IPS DF 6.9 (cell line): Measurements from ENCODE around the gene DIP2C.
"Not testable (repeated sequence)": the region's sequence is repeated elsewhere in the genome, so short reads cannot be mapped to it uniquely, and the experiment has no call there.

Experiments
- DNase-seq: peaks from one replicate; pipeline ENCODE4 v3.0.0-alpha.2; 2013; ENCODE audit warnings: low read depth, low spot score
- H3K27ac ChIP-seq: one replicate; pipeline ENCODE4 v1.5.1; 2013; ENCODE audit warnings: low read length, control low read depth
- H3K27me3 ChIP-seq: 2 replicates; pipeline ENCODE4 v1.6.1; 2013; ENCODE audit warnings: mild to moderate bottlenecking, low read length; ENCODE audit not compliant: control insufficient read depth, insufficient read depth
- H3K36me3 ChIP-seq: 2 replicates; pipeline ENCODE4 v1.6.1; 2013; ENCODE audit warnings: low read length; ENCODE audit not compliant: control insufficient read depth, insufficient read depth
- H3K4me1 ChIP-seq: 2 replicates; pipeline ENCODE4 v1.6.1; 2013; ENCODE audit warnings: low read length; ENCODE audit not compliant: control insufficient read depth, insufficient read depth
- H3K4me3 ChIP-seq: 2 replicates; pipeline ENCODE4 v1.5.1; 2013; ENCODE audit warnings: mild to moderate bottlenecking, low read length
- H3K9me3 ChIP-seq: 2 replicates; pipeline ENCODE4 v1.6.1; 2013; ENCODE audit warnings: low read length, inconsistent platforms; ENCODE audit not compliant: control insufficient read depth, insufficient read depth
- WGBS: extraction: QIAGEN DNeasy Blood & Tissue Kit; methylation state at CpG from one replicate; pipeline ENCODE4 v1.1.7; 2013; ENCODE audit warnings: mixed read lengths, missing lambda C conversion rate; ENCODE audit not compliant: insufficient read length, insufficient coverage; 5-methylcytosine and 5-hydroxymethylcytosine counted together

Gene DIP2C

GRCh38 chr10:513393-513792, 176.1 kb downstream of the DIP2C start:
- no peak for DNase-seq
- Histone ChIP-seq H3K4me1 (no peaks in the 10 kb centered on the region), H3K9me3 (no peaks in the 10 kb centered on the region), H3K36me3 (no peaks in the 10 kb centered on the region), H3K4me3 (no peak overlapping the region), H3K27ac (no peak overlapping the region), H3K27me3 (peaks cover 13% of the 10 kb centered on the region)
- WGBS = no CpG with 5 or more reads among the region's 18 CpGs

DNA sequence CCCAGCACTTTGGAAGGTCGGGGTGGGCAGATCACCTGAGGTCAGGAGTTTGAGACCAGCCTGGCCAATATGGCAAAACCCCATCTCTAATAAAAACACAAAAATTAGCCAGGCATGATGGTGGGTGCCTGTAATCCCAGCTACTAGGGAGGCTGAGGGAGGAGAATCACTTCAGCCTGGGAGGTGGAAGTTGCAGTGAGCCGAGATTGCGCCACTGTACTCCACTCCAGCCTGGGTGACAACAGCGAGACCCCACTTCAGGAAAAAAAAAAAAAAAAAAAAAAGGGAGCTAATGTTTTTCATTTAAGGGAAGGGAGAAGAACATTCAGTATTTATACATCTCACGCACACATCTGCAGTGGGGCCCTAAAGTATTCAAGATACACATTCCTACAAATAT, 176.8 kb downstream of the DIP2C start:
- not testable (repeated sequence) for H3K36me3 ChIP-seq, H3K27ac ChIP-seq, DNase-seq, H3K4me1 ChIP-seq, H3K4me3 ChIP-seq, H3K9me3 ChIP-seq
- no CpG with 5 or more reads among the region's 5 CpGs for WGBS
- peaks cover 16% of the 10 kb centered on the region for H3K27me3 ChIP-seq

DNA sequence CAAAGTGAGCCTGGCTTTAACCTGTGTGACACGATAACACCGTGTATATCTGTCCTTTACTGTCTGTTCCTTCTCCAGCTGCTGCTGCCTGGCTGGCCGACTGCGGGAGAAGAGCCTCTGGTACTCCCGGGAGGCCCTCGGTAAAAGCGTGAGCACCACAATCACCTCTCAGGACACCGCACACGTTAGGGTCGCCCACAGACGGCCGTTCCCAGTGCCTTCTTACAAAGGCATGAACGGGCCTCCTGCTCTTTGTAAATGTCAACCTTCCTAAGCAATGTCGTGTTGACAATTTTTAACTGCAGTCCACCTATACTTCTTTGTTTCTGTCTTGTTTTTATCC, 177.6 kb downstream of the DIP2C start:
- Histone ChIP-seq H3K4me1 (no peaks in the 10 kb centered on the region), H3K27ac (no peak overlapping the region)
- no CpG with 5 or more reads among the region's 14 CpGs for WGBS

DNA sequence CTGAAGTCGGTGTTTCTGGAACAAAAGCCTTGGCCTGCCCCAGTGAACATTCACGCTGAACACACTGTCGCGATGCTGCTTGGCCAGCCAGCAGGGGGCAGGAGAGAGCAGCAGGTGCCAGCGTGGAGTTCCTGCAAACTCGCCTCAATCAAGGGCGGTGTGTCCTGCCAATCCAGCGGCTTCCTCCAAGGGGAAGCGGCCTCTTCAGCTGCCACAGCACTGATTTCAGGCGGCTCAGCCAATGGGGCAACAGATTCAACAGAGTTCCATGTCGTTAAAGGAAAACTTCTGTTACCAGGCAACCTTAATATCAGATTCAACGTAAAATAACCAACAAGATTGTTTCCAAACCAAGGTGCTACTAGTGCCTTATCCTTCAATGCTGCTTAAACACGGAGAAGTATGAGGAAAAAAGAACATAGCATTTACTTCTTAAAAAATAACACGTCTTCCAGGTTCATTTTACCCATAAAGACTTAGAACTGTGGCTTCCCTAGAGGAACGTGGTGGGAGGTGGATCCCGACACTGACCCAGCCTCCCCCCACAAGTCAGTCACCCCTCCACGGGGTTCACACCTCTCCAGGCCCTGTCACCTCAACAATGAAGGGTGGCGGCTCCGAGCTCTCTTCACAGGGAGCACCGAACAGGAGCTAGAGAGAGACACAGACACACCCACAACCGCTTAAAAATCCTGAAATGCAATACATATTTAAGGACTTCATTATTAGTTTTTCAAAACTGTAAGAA, 178.2 kb downstream of the DIP2C start:
- DNase-seq = peak; percentile 84
- no CpG with 5 or more reads among the region's 21 CpGs for WGBS
- no peak overlapping the region for H3K27ac ChIP-seq

More for the DNA sequence above, 177.6 kb downstream of the DIP2C start:
- Histone ChIP-seq H3K9me3 (no peaks in the 10 kb centered on the region), H3K36me3 (no peaks in the 10 kb centered on the region), H3K27me3 (peaks cover 16% of the 10 kb centered on the region), H3K4me3 (no peak overlapping the region)
- DNase-seq = no peak

DNA sequence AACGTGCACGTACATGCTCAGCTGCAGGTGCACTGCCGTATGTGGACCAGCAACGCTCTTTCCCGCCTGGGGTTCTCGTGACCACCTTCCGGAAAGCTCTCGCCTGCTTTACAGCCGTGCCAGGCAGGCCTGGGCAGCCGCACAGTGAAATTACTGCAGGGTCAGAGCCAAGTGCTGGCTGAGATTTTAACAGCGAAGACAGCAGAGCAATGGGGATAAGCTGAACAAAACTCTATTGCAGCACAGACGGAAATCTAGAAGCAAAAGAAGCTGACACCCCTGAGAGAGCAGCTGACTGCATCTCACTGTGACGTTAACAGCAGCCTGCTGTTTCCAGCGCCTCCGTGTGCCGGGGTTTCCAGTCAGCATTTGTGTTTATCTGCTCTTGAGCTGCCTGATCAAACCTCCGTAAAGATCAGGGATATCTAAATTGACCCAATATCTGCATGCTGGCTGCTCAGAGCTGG, 179.0 kb downstream of the DIP2C start:
- no peaks in the 10 kb centered on the region for H3K4me1 ChIP-seq
- peaks cover 29% of the 10 kb centered on the region for H3K27me3 ChIP-seq
- H3K27ac ChIP-seq = no peak overlapping the region
- no peaks in the 10 kb centered on the region for H3K9me3 ChIP-seq
- no peak for DNase-seq
- H3K4me3 ChIP-seq = no peak overlapping the region
- no peaks in the 10 kb centered on the region for H3K36me3 ChIP-seq
- no CpG with 5 or more reads among the region's 17 CpGs for WGBS

More for the DNA sequence above, 178.2 kb downstream of the DIP2C start:
- Histone ChIP-seq H3K4me3 (no peak overlapping the region), H3K27me3 (peaks cover 21% of the 10 kb centered on the region), H3K36me3 (no peaks in the 10 kb centered on the region), H3K9me3 (no peaks in the 10 kb centered on the region), H3K4me1 (no peaks in the 10 kb centered on the region)

DNA sequence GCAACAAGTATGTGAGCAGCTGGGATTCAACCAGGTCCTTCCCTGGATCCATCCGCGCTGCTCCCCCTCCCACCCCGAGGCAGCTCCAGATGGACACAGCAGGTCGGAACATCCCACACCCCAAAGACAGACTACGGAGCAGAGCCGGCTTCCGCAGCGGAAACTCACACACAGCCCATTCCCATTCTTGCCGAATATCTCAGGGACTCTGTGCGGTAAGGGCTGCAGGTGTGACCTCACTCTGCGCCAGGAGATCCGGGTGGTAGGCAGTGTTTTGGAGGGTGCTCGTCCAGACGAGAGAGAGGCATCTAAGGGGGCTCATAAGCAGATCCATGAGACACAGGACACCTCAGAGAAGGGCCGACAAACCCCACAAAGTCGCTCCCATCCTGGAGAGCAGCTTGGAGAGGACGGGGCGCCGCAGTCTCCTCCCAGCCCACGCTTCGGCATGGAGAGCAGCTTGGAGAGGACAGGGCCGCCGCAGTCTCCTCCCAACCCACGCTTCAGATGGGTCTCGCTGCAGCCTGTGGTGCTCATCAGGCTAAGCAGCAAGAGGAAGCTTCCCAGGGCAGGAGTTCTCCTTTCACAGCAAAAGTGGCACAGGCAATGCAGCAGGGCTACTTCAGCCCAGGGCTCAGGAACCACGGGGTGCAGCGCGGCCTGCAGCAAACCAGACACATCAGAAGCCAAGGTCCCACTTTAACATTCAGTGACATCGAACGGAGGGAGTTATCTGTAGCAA, 179.9 kb downstream of the DIP2C start:
- H3K27ac ChIP-seq = no peak overlapping the region
- peaks cover 35% of the 10 kb centered on the region for H3K27me3 ChIP-seq

DNA sequence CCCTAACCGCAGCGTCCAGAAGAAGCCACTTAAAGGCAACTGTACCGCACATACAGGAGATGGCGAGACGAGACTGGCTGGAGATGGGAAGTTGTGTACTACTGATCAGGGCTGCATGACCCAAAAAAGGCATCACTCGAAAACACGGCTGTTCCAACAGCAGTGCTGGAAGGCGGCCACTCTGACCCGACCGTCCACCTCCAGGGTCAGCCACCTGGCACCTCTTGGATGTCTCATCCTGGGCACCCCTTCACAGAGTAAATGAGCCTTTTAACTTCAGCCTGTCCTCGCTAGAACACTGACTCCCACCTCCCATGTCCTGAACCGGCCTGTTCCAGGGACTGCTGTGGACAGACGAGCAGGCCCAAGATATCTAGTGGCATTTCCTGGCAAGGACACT, 180.7 kb downstream of the DIP2C start:
- DNase-seq = no peak
- Histone ChIP-seq H3K27ac (no peak overlapping the region), H3K36me3 (no peaks in the 10 kb centered on the region), H3K4me1 (no peaks in the 10 kb centered on the region), H3K27me3 (peaks cover 41% of the 10 kb centered on the region), H3K4me3 (no peak overlapping the region), H3K9me3 (no peaks in the 10 kb centered on the region)
- no CpG with 5 or more reads among the region's 13 CpGs for WGBS

More for the DNA sequence above, 179.9 kb downstream of the DIP2C start:
- no peak for DNase-seq
- no CpG with 5 or more reads among the region's 30 CpGs for WGBS
- H3K9me3 ChIP-seq = no peaks in the 10 kb centered on the region
- no peaks in the 10 kb centered on the region for H3K4me1 ChIP-seq
- no peak overlapping the region for H3K4me3 ChIP-seq
- H3K36me3 ChIP-seq = no peaks in the 10 kb centered on the region

DNA sequence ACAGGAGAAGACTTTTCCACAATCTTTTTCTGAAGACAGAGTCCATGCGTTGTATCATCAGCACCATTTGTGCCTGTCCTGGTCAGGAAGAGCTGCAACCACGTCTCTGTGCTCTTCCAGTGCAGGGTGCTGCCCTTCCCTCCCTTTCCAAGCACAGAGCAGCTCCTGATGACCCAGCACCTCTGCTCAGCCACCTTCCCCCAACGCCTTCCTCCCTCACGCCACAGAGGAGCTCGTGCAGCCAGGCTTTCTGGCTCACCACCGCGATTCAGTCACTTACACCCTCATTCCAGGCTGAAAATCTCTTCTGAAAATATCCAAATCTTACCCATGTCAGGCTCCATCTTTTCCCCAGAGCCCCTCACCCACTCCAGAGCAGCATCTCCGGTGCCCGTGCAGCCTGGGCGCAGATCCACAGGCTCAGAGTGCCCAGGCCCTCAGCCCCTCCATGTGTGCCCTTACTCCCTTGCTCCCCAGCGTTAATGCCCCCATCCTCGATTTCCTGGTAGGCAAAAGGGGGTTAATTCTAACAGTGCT, 181.5 kb downstream of the DIP2C start:
- DNase-seq = no peak
- no peaks in the 10 kb centered on the region for H3K36me3 ChIP-seq
- peaks cover 44% of the 10 kb centered on the region for H3K27me3 ChIP-seq
- no CpG with 5 or more reads among the region's 12 CpGs for WGBS
- H3K27ac ChIP-seq = no peak overlapping the region
- no peaks in the 10 kb centered on the region for H3K4me1 ChIP-seq
- no peaks in the 10 kb centered on the region for H3K9me3 ChIP-seq
- no peak overlapping the region for H3K4me3 ChIP-seq

DNA sequence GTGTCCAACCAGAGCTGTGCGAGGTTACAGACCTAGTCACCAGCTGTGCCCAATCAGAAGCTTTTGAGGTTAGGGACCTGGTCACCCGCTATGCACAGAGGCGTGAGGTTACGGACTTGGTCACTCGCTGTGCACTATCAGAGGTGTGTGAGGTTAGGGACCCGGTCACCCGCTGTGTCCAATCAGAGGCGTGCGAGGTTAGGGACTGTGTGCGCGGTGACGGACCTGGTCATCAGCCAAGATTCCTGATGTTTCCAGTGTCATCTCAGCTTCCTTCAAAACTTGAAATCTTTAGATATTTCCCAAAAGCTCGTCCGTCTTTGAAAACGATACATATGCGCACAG, 182.1 kb downstream of the DIP2C start:
- Histone ChIP-seq H3K27me3 (peaks cover 47% of the 10 kb centered on the region), H3K4me1 (no peaks in the 10 kb centered on the region), H3K4me3 (no peak overlapping the region), H3K36me3 (no peaks in the 10 kb centered on the region), H3K9me3 (no peaks in the 10 kb centered on the region), H3K27ac (no peak overlapping the region)
- DNase-seq = no peak
- no CpG with 5 or more reads among the region's 16 CpGs for WGBS

GRCh38 chr10:506451-507354, 182.8 kb downstream of the DIP2C start:
- H3K27me3 ChIP-seq = peaks cover 47% of the 10 kb centered on the region
- no peak for DNase-seq
- H3K9me3 ChIP-seq = no peaks in the 10 kb centered on the region
- no peaks in the 10 kb centered on the region for H3K36me3 ChIP-seq
- WGBS = no CpG with 5 or more reads among the region's 32 CpGs
- H3K27ac ChIP-seq = no peak overlapping the region
- no peaks in the 10 kb centered on the region for H3K4me1 ChIP-seq
- no peak overlapping the region for H3K4me3 ChIP-seq
